ENCODE results near the gene C1QTNF6.
"Not testable (repeated sequence)": the region's sequence is repeated elsewhere in the genome, so short reads cannot be mapped to it uniquely, and the experiment has no call there.

C1QTNF6 gene

GRCh38 chr22:37187891-37188761, at the start of gene C1QTNF6:
Gene C1QTNF6 (minus strand): TSS chr22:37188247. CDS start chr22:37188213, 34 bp downstream.
- no peak for DNase-seq (ENCODE audit: low read depth)

GRCh38 chr22:37235897-37236607, 48.0 kb upstream of the C1QTNF6 start:
- no peak for DNase-seq (ENCODE audit: low read depth)

GRCh38 chr22:37234736-37235711, 47.0 kb upstream of the C1QTNF6 start:
- no peak for DNase-seq (ENCODE audit: low read depth)

DNA sequence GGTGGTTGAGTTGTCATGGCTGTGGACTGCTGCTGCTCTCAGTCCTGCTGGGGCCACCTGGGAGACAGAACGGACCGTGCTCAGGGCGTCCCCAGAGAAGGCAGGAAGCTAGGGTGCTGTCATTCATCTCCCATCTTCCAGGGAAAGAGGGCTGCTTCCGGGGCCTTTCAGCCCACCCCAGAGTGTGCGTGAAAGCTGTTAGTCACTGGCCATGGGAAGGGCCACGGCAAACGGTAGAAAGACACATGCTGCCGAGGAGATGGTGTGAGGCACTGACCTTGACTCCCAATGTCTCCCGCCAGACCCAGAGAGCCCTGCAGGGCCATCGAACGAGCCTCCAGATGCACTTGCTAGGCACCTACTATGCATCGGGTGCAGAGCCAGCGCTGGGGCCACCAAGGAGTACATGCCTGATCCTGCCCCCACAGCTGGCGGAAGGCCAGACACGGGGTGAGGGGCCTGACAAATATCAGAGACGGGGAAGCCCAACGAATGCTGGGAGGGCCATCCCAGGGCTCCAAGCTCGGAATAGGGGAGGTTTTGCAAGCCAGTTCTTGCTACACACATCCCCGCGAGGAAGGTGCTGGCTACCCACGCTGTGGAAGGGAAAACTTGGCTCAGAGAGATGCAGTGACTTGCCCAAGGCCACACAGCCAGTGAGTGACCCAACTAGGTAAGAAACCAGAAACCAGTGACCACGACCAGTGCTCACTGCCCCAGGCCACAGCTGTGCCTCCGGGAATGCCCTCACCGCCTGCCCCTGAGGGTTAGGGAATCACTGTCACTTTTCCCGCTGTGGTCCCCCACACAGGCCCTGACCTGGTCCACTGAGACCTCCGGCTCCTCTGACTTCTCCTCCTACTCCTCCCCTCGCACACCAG, 45.9 kb upstream of the C1QTNF6 start:
- no peak for DNase-seq (ENCODE audit: low read depth)

GRCh38 chr22:37233371-37233750, 45.3 kb upstream of the C1QTNF6 start:
- DNase-seq (ENCODE audit: low read depth): not testable (repeated sequence)

DNA sequence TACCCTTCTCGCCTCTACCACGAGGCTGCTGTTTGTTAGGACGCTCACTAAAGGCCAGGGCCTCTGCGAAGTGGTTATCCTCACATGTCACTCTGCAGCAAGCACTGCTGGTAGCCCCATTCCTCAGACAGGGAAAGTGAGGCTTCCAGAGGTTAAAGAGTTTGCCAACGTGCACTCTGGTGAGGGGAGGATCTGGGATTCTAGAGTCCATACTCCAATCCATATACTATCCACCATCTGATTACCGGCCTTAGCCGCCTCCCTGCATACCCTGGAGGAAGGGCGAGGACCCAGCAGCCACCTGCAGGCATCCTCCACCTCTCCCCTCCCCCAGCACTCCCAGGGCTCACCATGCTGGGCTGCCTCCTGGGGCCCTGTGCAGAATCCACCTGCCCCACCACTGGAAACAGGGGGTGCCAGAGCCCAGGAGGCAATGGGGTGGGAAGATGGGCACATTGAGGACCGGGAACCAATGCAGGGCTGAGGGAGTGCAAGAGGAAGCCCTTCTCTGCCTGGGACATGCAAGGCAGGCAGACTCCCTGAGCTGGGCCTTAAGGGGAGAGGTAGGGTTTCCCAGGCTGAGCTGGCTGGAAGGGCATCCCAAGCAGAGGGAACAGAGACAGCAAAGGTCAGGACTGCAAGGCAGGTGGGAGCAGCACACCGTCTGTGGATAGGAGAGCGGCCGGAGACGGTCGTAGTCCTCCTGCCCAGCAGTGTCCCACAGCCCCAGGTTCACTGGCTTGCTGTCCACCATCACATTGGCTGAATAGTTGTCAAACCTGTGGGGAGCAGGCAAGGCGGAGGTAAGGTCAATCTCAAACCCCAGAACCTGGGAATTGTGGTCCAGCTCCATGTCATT, 44.3 kb upstream of the C1QTNF6 start:
- DNase-seq (ENCODE audit: low read depth): no peak

- DNase-seq (ENCODE audit: low read depth): no peak
Measured at GRCh38 chr22:37231406-37232139, 43.5 kb upstream of the C1QTNF6 start.

- DNase-seq (ENCODE audit: low read depth): peak; percentile 58
Measured at GRCh38 chr22:37230673-37231405, 42.8 kb upstream of the C1QTNF6 start.

GRCh38 chr22:37229805-37230672, 42.0 kb upstream of the C1QTNF6 start:
- peak; percentile 80 for DNase-seq (ENCODE audit: low read depth)

GRCh38 chr22:37229012-37229804, 41.2 kb upstream of the C1QTNF6 start:
- no peak for DNase-seq (ENCODE audit: low read depth)

DNA sequence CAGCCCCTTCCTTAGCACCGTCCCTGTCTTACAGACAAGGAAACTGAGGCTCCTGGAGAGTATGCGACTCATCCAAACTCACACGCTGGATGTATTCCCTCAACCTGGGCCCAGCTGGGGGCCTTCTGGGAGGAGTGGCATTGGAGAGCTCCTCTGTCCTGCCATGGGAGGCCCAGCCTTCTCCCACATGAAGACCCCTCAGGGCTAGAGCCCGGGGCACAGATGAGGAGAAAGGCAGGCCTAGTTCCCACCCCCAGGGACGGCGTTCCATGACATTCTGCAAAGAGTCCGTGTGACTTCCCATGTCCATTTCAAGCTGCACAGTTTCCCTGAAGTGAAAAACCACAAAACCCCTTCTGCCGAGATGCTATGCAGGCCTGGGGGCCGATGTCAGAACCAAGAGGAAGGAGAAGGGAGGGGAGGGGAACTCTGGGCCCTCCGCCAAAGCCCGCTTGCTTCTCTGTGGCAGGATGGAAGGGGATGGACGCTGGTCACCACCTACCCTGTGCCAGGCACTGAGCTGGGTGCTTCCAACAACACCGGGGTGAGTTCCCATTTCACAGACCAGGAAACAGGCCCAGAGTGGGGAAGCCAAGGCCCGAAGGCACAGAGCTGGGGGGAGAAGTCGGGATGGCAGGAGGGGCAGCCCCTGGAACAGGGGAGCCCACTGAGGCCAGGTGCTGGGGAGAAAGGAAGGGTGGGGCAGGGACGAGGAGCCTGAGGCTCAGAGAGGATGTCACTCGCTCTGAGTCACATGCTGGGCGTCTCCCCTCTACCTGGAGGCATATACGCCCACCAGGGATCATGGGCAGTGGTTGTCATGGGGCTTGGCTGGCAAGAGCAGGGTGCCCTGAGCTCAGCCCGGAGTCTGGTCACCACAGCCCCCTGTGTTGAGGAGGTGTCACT, 40.3 kb upstream of the C1QTNF6 start:
- no peak for DNase-seq (ENCODE audit: low read depth)

DNA sequence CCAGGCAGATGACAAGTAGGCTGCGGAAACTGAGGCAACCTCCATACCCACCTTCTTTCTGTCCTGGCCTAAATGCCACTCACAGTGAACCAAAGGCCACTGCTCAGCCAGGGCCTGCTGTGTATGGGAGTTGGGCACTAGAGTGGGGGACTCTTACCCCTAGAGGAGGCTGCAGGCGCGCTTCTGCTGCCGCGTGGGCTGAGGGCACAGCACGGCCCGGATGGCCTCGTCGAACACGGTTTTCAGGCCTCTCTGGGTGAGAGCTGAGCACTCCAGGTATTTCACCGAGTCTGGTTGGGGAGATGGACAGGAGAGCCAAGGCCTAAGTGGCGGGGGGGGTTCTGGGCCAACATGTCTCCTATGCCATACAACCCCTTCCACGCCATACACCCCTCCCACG, 38.5 kb upstream of the C1QTNF6 start:
- no peak for DNase-seq (ENCODE audit: low read depth)

DNA sequence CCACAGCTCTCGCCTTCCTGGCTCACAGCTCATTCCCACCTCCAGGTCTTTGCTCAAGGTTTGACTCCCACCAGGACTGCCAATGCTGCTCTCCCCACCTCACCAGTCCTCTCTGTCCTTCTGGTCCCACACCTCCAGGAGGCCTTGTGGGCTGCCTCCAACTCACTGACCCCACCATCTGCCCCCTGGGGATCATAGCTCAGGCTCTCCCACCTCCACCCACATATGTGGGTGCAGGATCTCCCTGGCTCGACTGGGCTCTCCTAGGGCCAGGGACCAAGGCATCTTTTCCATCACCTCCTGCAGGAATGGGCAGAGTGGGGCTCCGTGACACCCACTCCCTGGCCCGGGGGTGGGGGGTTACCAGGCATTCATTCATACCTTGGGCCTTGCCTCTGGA, 38.0 kb upstream of the C1QTNF6 start:
- no peak for DNase-seq (ENCODE audit: low read depth)

- DNase-seq (ENCODE audit: low read depth): no peak
Measured at GRCh38 chr22:37225481-37225880, 37.4 kb upstream of the C1QTNF6 start.

- DNase-seq (ENCODE audit: low read depth): no peak
Measured at GRCh38 chr22:37224757-37225420, 36.8 kb upstream of the C1QTNF6 start.

Data from stimulated activated CD8-positive, alpha-beta memory T cell treated with anti-CD3 and anti-CD28 coated beads, Interleukin-7, amount 100 ng/mL, for 24 hours (primary cell).